Fibroblast of skin of left biceps (primary cell): ENCODE results near the gene ZNF765.
"Not testable (repeated sequence)": the region's sequence is repeated elsewhere in the genome, so short reads cannot be mapped to it uniquely, and the experiment has no call there.

Experiments used
- DNase-seq, 2 experiments: peaks; one replicate each; pipeline ENCODE4 v3.0.0-alpha.2; 2013; ENCODE audit warnings: low read depth in 2 of 2

The ZNF765 gene

DNA sequence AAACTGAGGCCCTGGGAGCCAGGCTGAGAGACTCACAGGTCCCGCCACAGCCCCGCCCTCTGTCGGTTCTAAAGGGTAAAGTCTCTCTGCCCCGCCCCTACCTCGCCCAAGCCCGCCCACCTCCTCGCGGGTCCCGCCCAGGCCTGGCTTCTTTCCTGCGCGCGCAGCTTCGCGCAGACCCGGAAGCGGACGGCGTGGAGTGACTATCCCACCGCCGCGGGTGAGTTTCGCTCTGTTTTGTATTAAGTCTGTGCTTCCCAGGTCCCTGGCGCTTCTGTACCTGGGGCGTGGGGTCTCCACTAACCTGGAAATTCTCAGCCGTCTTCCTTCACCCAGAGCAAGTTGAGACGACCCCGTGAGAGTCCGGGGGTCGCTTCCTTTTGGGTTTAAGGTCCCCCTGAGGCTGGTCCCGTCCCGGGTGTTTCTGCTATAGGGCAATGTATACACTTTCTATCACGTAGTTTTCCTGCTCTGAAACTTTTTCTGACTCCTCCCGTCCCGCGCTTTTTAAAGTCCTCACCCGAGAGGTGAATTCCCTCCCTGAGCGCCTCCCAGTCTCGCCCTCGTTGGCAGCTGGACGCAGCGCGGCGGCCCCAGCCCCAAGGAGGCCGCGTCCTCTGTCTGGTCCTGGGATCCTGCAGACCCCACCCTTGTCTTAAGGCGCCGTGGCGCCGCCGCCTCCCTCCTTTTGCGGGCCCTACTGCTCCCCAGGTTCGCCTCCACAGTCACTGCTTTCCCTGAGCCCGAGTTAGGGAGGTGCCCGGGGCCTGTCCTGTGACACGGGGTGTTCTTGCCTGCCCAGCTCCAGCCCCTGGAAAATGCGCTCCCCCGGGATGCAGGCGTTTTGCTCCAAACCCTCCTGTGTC, at the start of gene ZNF765:
Gene ZNF765 (plus strand): TSS at position 176 of the 866 bp plus-strand sequence. CDS start 2,867 bp downstream, outside the sequence.
- peak; percentile 76 to 77 for DNase-seq

GRCh38 chr19:53355739-53356138, 39.2 kb upstream of the ZNF765 start:
- no peak for DNase-seq

GRCh38 chr19:53357821-53358581, 36.9 kb upstream of the ZNF765 start:
- DNase-seq = no peak

DNA sequence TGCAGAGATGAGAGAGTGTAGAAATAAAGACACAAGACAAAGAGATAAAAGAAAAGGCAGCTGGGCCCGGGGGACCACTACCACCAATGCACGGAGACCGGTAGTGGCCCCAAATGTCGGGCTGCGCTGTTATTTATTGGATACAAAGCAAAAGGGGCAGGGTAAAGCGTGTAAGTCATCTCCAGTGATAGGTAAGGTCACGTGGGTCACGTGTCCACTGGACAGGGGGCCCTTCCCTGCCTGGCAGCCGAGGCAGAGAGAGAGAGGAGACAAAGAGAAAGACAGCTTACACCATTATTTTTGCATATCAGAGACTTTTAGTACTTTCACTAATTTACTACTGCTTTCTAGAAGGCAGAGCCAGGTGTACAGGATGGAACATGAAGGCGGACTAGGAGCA, 34.9 kb upstream of the ZNF765 start:
- not testable (repeated sequence) for DNase-seq

DNA sequence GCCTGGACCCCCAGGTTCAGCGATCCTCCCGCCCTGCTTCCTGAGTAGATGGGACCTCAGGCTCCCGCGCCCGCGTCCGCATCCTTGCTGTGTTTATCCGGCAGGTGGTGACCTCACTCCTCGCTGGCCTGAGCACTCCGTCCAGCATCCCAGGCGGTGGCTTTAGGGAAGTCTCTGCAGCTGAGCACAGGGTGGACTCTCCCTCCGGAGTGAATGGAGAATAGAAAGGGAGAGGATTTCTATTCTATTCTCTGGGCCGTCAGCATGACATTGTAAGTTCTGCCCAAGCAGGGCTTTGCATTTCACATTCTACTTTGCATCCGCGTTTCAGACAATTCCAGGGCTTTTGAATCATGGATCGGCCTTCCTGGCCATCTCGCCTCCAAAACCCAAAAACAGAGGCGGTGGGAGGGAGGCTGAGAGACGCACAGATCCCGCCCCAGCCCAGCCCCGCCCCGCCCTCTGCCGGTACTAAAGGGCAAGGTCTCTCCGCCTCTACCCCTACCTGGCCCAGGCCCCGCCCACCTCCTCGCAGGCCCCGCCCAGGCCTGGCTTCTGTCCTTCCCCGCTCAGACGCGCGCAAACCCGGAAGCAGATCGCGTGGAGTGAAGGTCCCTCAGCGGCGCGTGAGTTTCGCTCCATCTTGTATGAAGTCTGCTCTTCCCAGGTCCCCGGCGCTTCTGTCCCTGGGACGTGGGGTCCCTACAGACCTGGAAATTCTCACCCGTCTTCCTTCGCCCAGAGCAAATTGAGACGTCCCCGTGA, 29.6 kb upstream of the ZNF765 start, which contains the start of gene ZNF525:
Gene ZNF525 (plus strand): TSS at position 572 of the 765 bp plus-strand sequence. CDS start 6,577 bp downstream, outside the sequence.
- DNase-seq = peak; percentile 36 to 43

DNA sequence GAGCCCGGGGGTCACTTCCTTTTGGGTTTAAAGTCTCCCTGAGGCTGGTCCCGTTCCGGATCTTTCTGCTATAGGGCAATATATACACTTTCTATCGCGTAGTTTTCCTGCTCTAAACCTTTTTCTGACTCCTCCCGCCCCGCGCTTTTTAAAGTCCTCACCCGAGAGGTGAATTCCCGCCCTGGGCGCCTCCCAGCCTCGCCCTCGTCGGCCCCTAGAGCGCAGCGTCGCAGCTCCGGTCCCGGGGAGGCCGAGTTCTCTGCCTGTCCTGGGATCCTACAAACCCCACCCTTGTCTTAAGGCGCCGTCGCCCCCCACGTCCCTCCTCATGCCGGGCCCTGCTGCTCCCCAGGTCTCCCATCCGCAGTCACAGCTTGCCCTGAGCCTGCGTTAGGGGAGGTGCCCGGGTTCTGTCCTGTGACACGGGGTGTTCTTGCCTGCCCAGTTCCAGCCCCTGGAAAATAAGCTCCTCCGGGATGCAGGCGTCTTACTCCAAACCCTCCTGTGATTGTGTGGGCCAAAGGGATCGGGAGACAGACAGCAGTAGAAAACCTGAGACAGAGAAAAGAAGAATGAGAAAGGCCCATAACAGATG, 29.0 kb upstream of the ZNF765 start:
- DNase-seq = no peak

DNA sequence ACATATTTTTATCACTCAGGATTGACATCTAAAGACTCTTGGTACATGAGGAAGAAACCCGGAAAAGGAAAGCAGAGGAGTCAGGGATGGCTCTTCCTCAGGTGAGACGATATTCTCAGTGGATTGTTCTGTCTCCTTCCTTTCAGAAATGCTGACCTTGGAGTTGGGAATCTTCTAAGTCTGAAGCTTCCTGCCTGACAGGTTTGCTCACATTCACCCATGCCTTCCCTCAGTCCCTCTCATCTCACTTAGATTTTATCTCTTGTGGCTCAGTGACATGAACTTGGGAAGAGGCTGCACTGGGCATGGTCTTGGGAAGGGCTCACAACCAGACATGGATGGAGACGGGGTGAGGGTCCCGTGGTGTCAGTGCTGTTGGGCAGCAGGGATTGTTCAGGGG, 22.8 kb upstream of the ZNF765 start:
- no peak for DNase-seq

GRCh38 chr19:53374288-53374687, 20.7 kb upstream of the ZNF765 start:
- DNase-seq = no peak

DNA sequence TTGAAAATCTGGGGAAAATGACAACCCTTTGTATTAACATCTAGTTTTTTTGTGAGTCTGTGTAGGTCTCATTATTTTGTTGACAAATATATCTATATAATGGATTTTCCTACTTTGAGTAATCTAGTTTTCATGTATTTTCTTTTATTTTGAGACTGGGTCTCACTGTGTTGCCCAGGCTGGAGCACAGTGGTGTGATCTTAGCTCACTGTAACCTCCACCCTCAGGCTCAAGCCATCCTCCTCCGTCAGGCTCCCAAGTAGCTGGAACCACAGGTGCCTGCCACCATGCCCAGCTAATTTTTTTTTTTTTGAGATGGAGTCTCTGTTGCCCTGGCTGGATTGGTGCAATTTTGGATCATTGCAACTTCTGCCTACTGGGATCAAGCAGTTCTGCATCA, 20.2 kb upstream of the ZNF765 start:
- no peak for DNase-seq

- DNase-seq = no peak
Measured at GRCh38 chr19:53381376-53381775, 13.6 kb upstream of the ZNF765 start.

DNA sequence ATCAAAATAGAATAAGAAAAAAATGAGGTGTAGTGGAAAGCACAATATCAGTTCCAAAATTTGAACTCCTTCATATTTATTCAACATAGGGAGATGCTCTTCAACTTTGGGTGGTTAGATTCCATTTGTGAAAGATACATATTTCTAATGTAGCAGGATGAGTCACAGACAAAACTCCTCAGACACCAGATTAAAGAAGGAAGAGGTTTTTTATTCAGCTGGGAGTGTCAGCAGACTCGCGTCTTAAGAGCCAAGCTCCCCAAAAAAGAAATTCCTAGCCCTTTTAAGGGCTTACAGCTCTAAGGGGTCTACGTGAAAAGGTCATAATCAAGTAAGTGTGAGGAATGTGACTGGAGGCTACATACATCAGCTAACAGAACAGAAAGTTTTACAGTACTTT, 6.8 kb upstream of the ZNF765 start:
- no peak for DNase-seq

GRCh38 chr19:53388904-53389303, 6.0 kb upstream of the ZNF765 start:
- DNase-seq = no peak

- DNase-seq = no peak
Measured at GRCh38 chr19:53389571-53389970, 5.4 kb upstream of the ZNF765 start.

- no peak for DNase-seq
Measured at GRCh38 chr19:53389978-53390377, 5.0 kb upstream of the ZNF765 start.

- DNase-seq = no peak
Measured at GRCh38 chr19:53394522-53394973, 401 bp upstream of the ZNF765 start.

GRCh38 chr19:53395840-53396524, 1.0 kb downstream of the ZNF765 start:
- DNase-seq = not testable (repeated sequence)

DNA sequence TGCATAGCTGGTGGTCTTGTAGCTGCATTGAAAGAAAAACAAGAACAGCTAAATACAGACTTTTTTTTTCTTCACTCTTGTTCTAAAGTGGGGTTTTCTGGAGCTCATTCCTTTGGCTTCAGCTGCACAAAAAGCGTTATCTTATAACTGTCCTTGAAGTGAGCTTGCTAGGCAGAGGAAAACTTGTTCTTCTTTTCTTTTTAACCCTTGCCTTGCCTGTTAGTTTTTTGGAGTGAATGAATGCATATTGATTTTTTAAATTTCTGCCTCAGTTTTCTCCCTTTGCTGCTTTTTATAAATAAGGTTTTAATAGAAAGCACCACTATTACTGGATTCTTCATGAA, 1.5 kb downstream of the ZNF765 start:
- no peak for DNase-seq

- DNase-seq = not testable (repeated sequence)
Measured at GRCh38 chr19:53397918-53398317, 3.0 kb downstream of the ZNF765 start.

DNA sequence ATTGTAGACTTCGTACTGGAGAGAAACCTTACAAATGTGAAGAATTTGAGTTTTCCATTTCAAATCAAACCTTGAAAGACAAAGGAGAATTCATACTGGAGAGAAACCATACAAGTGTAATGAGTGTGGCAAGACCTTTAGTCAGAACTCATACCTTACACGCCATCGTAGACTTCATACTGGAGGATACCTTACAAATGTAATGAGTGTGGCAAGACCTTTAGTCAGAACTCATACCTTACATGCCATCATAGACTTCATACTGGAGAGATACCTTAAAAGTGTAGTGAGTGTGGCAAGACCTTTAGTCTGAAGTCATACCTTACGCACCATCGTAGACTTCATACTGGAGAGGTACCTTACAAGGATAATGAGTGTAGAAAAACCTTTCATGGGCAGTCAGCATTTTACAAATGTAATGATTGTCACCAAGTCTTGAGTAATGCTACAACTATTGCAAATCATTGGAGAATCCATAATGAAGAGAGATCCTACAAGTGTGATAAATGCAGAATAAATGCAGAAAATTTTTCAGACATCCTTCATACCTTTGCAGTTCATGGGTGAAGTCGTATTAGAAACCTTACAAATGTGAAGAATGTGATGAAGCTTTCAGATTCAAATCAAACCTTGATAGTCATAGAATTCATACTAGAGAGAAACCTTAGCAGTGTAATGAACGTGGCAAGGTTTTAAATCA, 14.7 kb downstream of the ZNF765 start:
- DNase-seq = no peak
